HCT116 (cell line): ENCODE data around the gene HBA2. TPM values are rescaled to one million over a fixed set of nuclear protein-coding genes. Genes with fewer than 3 reads are reported as not detected.

Experiments
- ATAC-seq: fragments of 200-7000 bp; cut with Tn5 transposase; 2 replicates; pipeline ENCODE4 v1.9.1; 2020; ENCODE audit warnings: mild to moderate bottlenecking, moderate library complexity
- BruUV-seq: library from RNA; stranded (reverse); fragments of 400-500 nt; replicated peaks from 2 replicates; lab custom pipeline; 2021; lab: Mats Ljungman, UMichigan
- CTCF ChIA-PET: fragments of 300-600 bp; sonication (Branson Sonifier 250); formaldehyde crosslinking; loops from one replicate; lab custom pipeline; 2021; ENCODE audit warnings: antibody characterized with exemption; lab: Charles Lee
- POLR2A ChIA-PET: fragments of 300-600, 350-600 bp; sonication (Branson Sonifier 250); formaldehyde crosslinking; loops from one replicate; lab custom pipeline; 2021; ENCODE audit warnings: antibody characterized with exemption; lab: Charles Lee
- RAD21 ChIA-PET, 2 experiments: fragments of 300-600 bp; sonication (Branson Sonifier 250); formaldehyde crosslinking; loops; one replicate each; lab custom pipeline; 2023; ENCODE audit warnings: low total read pairs in 2 of 2; ENCODE audit not compliant: uncharacterized antibody in 2 of 2, unreplicated experiment in 2 of 2, low non-redundant PET in 1 of 2; lab: Charles Lee
- DNase-seq: peaks from one replicate; pipeline ENCODE4 v3.0.0-alpha.2; 2010; ENCODE audit warnings: low read depth, low spot score
- H2AFZ ChIP-seq: fragments of 200-600 bp; shearing (Covaris generic), sonication (generic); 2 replicates; pipeline ENCODE4 v1.6.1; 2017; ENCODE audit warnings: low read depth, mixed run types, mixed read lengths, antibody characterized with exemption, low read length; ENCODE audit not compliant: poor library complexity, severe bottlenecking
- H3K27ac ChIP-seq: 2 replicates; pipeline ENCODE4 v1.5.1; 2012; ENCODE audit warnings: low read depth, low read length
- H3K27me3 ChIP-seq: fragments of 200-600 bp; sonication (generic); 2 replicates; pipeline ENCODE4 v1.6.1; 2016; ENCODE audit warnings: mixed run types, low read length, mixed read lengths; ENCODE audit not compliant: insufficient read depth
- H3K36me3 ChIP-seq, 2 experiments: fragments of 200-500 bp in 1 of 2; fragments of 200-600 bp in 1 of 2; sonication (Bioruptor generic) in 1 of 2; sonication (generic) in 1 of 2; 2 replicates each; pipeline versions ENCODE4 v1.5.1 to v1.6.1; 2014 to 2016; ENCODE audit warnings: low read length in 2 of 2, inconsistent platforms in 1 of 2, mixed read lengths in 1 of 2, mixed run types in 1 of 2; ENCODE audit not compliant: insufficient read depth in 2 of 2, control insufficient read depth in 1 of 2
- H3K4me1 ChIP-seq, 2 experiments: fragments of 200-600 bp in 1 of 2; sonication (generic) in 1 of 2; 2 replicates each; pipeline versions ENCODE4 v1.5.1 to v1.6.1; 2012 to 2017; ENCODE audit warnings: low read length in 2 of 2, inconsistent platforms in 1 of 2, mild to moderate bottlenecking in 1 of 2, mixed read lengths in 1 of 2, mixed run types in 1 of 2, moderate library complexity in 1 of 2; ENCODE audit not compliant: insufficient read depth in 2 of 2, control insufficient read depth in 1 of 2
- H3K4me2 ChIP-seq: fragments of 200-600 bp; sonication (generic); 2 replicates; pipeline ENCODE4 v1.6.1; 2017; ENCODE audit warnings: mixed run types, low read length, mixed read lengths
- H3K4me3 ChIP-seq, 2 experiments: fragments of 200-600 bp in 1 of 2; sonication (generic) in 1 of 2; replicated peaks in 1 of 2; 2 replicates each; pipeline ENCODE4 v1.5.1; 2011 to 2016; ENCODE audit warnings: low read length in 2 of 2, control low read depth in 1 of 2, low read depth in 1 of 2, mild to moderate bottlenecking in 1 of 2, mixed read lengths in 1 of 2, mixed run types in 1 of 2
- H3K79me2 ChIP-seq: fragments of 200-600 bp; sonication (generic); 2 replicates; pipeline ENCODE4 v1.6.1; 2017; ENCODE audit warnings: mild to moderate bottlenecking, mixed run types, low read length, moderate library complexity, mixed read lengths; ENCODE audit not compliant: insufficient read depth
- H3K9ac ChIP-seq: fragments of 200-600 bp; sonication (generic); 2 replicates; pipeline ENCODE4 v1.6.1; 2016; ENCODE audit warnings: low read length, mixed read lengths
- H3K9me2 ChIP-seq: fragments of 200-600 bp; sonication (generic), shearing (Covaris generic); 2 replicates; pipeline ENCODE4 v1.6.1; 2017; ENCODE audit warnings: mixed run types, mild to moderate bottlenecking, moderate library complexity; ENCODE audit not compliant: insufficient read depth
- H3K9me3 ChIP-seq, 2 experiments: fragments of 200-500 bp in 1 of 2; fragments of 200-600 bp in 1 of 2; sonication (Bioruptor generic) in 1 of 2; sonication (generic) in 1 of 2; 2 replicates each; pipeline ENCODE4 v1.6.1; 2014 to 2017; ENCODE audit warnings: low read length in 2 of 2, mixed read lengths in 2 of 2, inconsistent platforms in 1 of 2, low read depth in 1 of 2, mild to moderate bottlenecking in 1 of 2, mixed run types in 1 of 2, moderate library complexity in 1 of 2; ENCODE audit not compliant: control insufficient read depth in 1 of 2, insufficient read depth in 1 of 2
- H4K20me1 ChIP-seq: fragments of 200-600 bp; sonication (generic), shearing (Covaris generic); 2 replicates; pipeline ENCODE4 v1.6.1; 2017; ENCODE audit warnings: mixed run types, mild to moderate bottlenecking, moderate library complexity; ENCODE audit not compliant: insufficient read depth
- ATF3 ChIP-seq: IDR thresholded peaks from 2 replicates; pipeline ENCODE4 v1.6.1; 2012
- CEBPB ChIP-seq: IDR thresholded peaks from 2 replicates; pipeline ENCODE4 v1.6.1; 2012; ENCODE audit warnings: low read depth
- EGR1 ChIP-seq: IDR thresholded peaks from 2 replicates; pipeline ENCODE4 v1.6.1; 2012; ENCODE audit warnings: low read depth
- ELF1 ChIP-seq: IDR thresholded peaks from 2 replicates; pipeline ENCODE4 v1.6.1; 2012; ENCODE audit warnings: low read depth, borderline replicate concordance
- EZH2phosphoT487 ChIP-seq: fragments of 200-600 bp; IDR thresholded peaks from 2 replicates; pipeline ENCODE4 v1.6.1; 2018; ENCODE audit warnings: antibody characterized with exemption, borderline replicate concordance
- FOSL1 ChIP-seq: IDR thresholded peaks from 2 replicates; pipeline ENCODE4 v1.6.1; 2012; ENCODE audit warnings: low read depth
- JUND ChIP-seq: IDR thresholded peaks from 2 replicates; pipeline ENCODE4 v1.6.1; 2012
- MAX ChIP-seq: IDR thresholded peaks from 2 replicates; pipeline ENCODE4 v1.6.1; 2012
- POLR2A ChIP-seq: IDR thresholded peaks from 2 replicates; pipeline ENCODE4 v1.7.0; 2011; ENCODE audit warnings: borderline replicate concordance; ENCODE audit not compliant: insufficient read depth, insufficient read length; ENCODE audit errors: extremely low read depth
- POLR2AphosphoS5 ChIP-seq: IDR thresholded peaks from 2 replicates; pipeline ENCODE4 v1.6.1; 2011; ENCODE audit warnings: mild to moderate bottlenecking, low read depth, low read length, moderate library complexity
- RAD21 ChIP-seq: IDR thresholded peaks from 2 replicates; pipeline ENCODE4 v1.6.1; 2012; ENCODE audit warnings: low read depth, mild to moderate bottlenecking
- SIN3A ChIP-seq: IDR thresholded peaks from 2 replicates; pipeline ENCODE4 v1.6.1; 2012; ENCODE audit warnings: low read depth
- SP1 ChIP-seq: IDR thresholded peaks from 2 replicates; pipeline ENCODE4 v1.6.1; 2012; ENCODE audit warnings: low read depth
- SRF ChIP-seq: IDR thresholded peaks from 2 replicates; pipeline ENCODE4 v1.6.1; 2012; ENCODE audit warnings: low read depth
- TCF7L2 ChIP-seq: IDR thresholded peaks from 2 replicates; pipeline ENCODE4 v1.7.0; 2011; ENCODE audit warnings: borderline replicate concordance, inconsistent platforms; ENCODE audit not compliant: insufficient read depth, insufficient read length; ENCODE audit errors: extremely low read depth
- YY1 ChIP-seq: IDR thresholded peaks from 2 replicates; pipeline ENCODE4 v1.6.1; 2011; ENCODE audit warnings: low read length, low read depth, moderate library complexity, mild to moderate bottlenecking; ENCODE audit not compliant: insufficient replicate concordance; ENCODE audit errors: extremely low read depth
- ZBTB33 ChIP-seq: IDR thresholded peaks from 2 replicates; pipeline ENCODE4 v1.6.1; 2011; ENCODE audit warnings: mild to moderate bottlenecking, low read length, moderate library complexity; ENCODE audit not compliant: insufficient replicate concordance; ENCODE audit errors: extremely low read depth
- ZFX ChIP-seq: fragments of 450-650 bp; IDR thresholded peaks from 2 replicates; pipeline ENCODE4 v1.6.1; 2017
- ZNF274 ChIP-seq: fragments of 200-500 bp; sonication (Bioruptor generic); IDR thresholded peaks from 2 replicates; pipeline ENCODE4 v1.6.1; 2014; ENCODE audit warnings: mild to moderate bottlenecking, low read depth, low read length, inconsistent platforms
- intact Hi-C: fragments of 100-400 bp; cut with micrococcal nuclease; formaldehyde crosslinking; loops from 2 replicates; pipeline ENCODE4 v1.10.0; 2022
- total RNA-seq: library from RNA; stranded (reverse); gene quantifications from one replicate; pipeline ENCODE4 v1.2.1, GENCODE V29; 2021; ENCODE audit not compliant: unreplicated experiment

The HBA2 gene
- total RNA-seq, 1 experiment from 2014 or later, result 3.0 TPM

GRCh38 chr16:160691-161190 is 11.9 kb upstream of the HBA2 start:
- H3K4me1 ChIP-seq, result no peaks in the 10 kb centered on the region
- ChIA-PET POLR2A (no interaction called here), CTCF (no interaction called here), RAD21 (no interaction called here)
- intact Hi-C loops, result no loop called here
- H3K4me2 ChIP-seq, result no peak overlapping the region
- H3K79me2 ChIP-seq, result no peaks in the 10 kb centered on the region
- ATAC-seq, result no peak
- H3K27ac ChIP-seq, result no peak overlapping the region
- TF ChIP-seq TCF7L2 (no peak), ELF1 (no peak), ZBTB33 (no peak), POLR2AphosphoS5 (no peak), EGR1 (no peak)
- H2AFZ ChIP-seq, result no peak overlapping the region
- no peaks in the 10 kb centered on the region for H3K9me2 ChIP-seq
- DNase-seq, result no peak
- no peaks in the 10 kb centered on the region for H3K36me3 ChIP-seq
- H3K4me3 ChIP-seq, result no peak overlapping the region
- H4K20me1 ChIP-seq, result no peaks in the 10 kb centered on the region
- H3K9ac ChIP-seq, result no peak overlapping the region
- no peaks in the 10 kb centered on the region for H3K27me3 ChIP-seq
- no peaks in the 10 kb centered on the region for H3K9me3 ChIP-seq
- BruUV-seq, result no TSS peak

DNA sequence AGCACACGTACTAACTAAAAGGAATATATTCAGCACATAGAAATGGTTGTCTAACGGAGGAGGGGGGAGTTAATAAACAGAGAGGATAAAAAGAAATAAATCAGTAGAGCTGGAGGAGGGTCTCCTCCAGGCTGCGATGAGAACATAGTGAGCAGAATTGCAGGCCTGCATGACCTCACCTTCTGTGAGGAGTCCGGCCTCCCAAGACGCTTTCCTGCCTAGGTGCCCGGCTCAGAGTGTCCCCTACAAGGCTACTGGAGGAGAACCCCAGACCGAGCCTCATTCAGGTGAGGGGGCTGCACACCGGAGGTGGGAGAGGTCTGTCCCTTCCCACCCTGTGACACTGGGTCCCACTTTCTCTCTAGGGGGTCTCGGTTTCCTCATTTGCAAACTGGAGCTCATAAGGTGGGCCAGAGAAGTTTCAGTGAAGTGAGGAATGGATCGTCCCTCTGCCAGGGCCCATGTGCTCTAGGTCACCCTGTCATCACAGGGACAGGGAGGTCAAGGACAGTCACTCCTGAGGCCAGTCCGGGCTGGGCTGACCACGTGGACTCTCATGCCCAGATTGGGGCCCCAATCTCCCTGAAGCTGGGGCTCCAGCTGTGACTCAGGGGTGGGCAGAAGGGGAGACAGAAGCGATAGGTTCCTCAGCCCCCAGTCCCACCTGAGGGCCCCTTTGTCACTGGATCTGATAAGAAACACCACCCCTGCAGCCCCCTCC is 10.2 kb upstream of the HBA2 start:
- no peak for DNase-seq
- BruUV-seq, result no TSS peak
- Histone ChIP-seq H3K4me1 (no peaks in the 10 kb centered on the region), H3K9ac (no peak overlapping the region)
- RAD21 ChIA-PET, result no interaction called here
- POLR2A ChIA-PET, result no interaction called here
- no peak for TF ChIP-seq POLR2AphosphoS5
- no peak for TF ChIP-seq POLR2A
- no peak for TF ChIP-seq JUND
- TF ChIP-seq YY1, result no peak
- TF ChIP-seq SP1, result no peak
- no peak for TF ChIP-seq ZFX
- no peak for TF ChIP-seq RAD21
- no peak for TF ChIP-seq CEBPB
- no peak for TF ChIP-seq ATF3
- no peak for TF ChIP-seq ZNF274
- TF ChIP-seq TCF7L2, result no peak
- TF ChIP-seq FOSL1, result no peak
- no peak for TF ChIP-seq ELF1
- no peak for TF ChIP-seq SRF
- TF ChIP-seq SIN3A, result no peak
- no peak for TF ChIP-seq EZH2phosphoT487
- no peak for TF ChIP-seq MAX
- TF ChIP-seq, all 23 proteins: peak for 0
- Histone ChIP-seq H3K27me3 (no peaks in the 10 kb centered on the region), H3K36me3 (no peaks in the 10 kb centered on the region), H3K9me2 (no peaks in the 10 kb centered on the region), H3K9me3 (no peaks in the 10 kb centered on the region), H3K4me2 (no peak overlapping the region), H2AFZ (no peak overlapping the region), H4K20me1 (no peaks in the 10 kb centered on the region), H3K4me3 (no peak overlapping the region), H3K27ac (no peak overlapping the region), H3K79me2 (no peaks in the 10 kb centered on the region)
- no peak for ATAC-seq
- CTCF ChIA-PET, result no interaction called here
- intact Hi-C loops, result no loop called here
